DND-41 (cell line): ENCODE measurements around the gene LAMC3.

Source experiments
- CTCF ChIP-seq: IDR thresholded peaks from 2 replicates; pipeline ENCODE4 v1.5.1; 2012; ENCODE audit warnings: borderline replicate concordance, low read length, moderate library complexity, mild to moderate bottlenecking; ENCODE audit not compliant: poor library complexity, severe bottlenecking; ENCODE audit errors: extremely low read depth
- EZH2 ChIP-seq: IDR thresholded peaks from 3 replicates; pipeline ENCODE4 v1.6.1; 2012; ENCODE audit warnings: borderline replicate concordance, low read depth, mild to moderate bottlenecking, moderate library complexity, low read length, inconsistent platforms; ENCODE audit not compliant: severe bottlenecking

DNA sequence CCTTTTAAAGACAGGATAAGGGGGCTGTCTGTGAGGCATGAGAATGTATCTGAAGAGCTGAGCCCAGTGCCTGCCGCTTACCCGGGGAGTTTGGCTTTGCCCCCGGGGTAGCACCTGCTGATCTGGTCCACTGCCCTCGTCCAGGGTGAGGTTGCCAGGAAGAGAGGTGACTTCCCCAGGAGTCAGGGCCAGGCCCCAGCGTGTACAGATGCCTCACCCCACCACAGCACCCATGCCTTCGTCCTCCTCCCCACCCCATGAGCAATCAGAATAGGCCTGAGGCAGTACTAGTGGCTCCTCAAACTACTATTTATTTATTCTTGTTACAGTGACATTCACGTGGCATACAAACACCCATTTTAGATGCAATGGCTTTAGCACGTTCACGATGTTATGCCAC is 71.6 kb downstream of the LAMC3 start:
- no peak for TF ChIP-seq CTCF
- TF ChIP-seq EZH2 = no peak
